ENCODE results near the gene MCAT. TPM values are rescaled to one million over a fixed set of nuclear protein-coding genes. Genes with fewer than 3 reads are reported as not detected.

MCAT gene
- total RNA-seq: 10 to 100 TPM; 33.5 to 39.0 (median 36.1) TPM

DNA sequence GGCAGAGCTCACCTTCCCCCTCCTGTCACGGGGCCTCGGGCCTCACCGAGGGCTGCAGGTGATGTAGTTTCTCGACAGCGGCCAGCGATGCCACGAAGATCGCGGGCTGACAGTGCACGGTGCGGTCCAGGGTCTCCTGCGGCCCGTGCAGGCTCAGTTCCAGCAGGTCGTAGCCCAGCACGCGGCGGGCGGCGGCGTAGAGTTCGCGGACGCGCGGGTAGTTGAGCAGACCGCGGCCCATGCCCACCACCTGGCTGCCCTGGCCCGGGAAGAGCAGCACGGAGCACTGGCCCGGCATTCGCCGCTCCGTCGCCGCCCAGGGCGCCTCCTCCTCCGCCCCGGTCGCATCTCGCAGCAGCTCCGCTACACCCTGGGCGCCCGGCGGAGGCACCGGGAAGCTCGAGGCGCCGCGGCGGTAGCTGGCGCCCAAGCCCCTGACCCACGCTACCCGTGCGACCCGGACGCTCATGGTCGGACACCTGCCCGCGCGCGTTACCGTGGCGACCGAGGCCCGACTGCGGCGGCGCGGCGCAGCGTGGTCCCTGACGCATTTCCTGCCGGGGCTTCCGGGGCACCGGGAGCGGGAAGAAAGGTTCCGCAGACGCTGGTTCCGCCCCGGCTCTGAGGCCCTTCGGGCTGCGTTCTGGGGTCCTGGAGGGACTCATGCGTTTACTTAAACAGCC is at the start of gene MCAT:
TSS of gene MCAT (minus strand) at position 519 of the 683 bp plus-strand sequence. CDS start at position 469, 50 bp downstream.
- ATAC-seq (peak; percentile 96 to 98), DNase-seq (peak; percentile 74)
- Mint-ChIP-seq H3K36me3 (ENCODE audit: insufficient read depth) (peaks cover 16% of the 10 kb centered on the region), H3K27me3 (ENCODE audit: low read depth) (no peaks in the 10 kb centered on the region), H3K4me3 (peak within 1 kb of the TSS; percentile 89), H3K9me3 (no peaks in the 10 kb centered on the region), H3K4me1 (ENCODE audit: low read depth) (peaks cover 25% of the 10 kb centered on the region)

- DNase-seq (no peak), ATAC-seq (no peak)
- H3K4me1 Mint-ChIP-seq (ENCODE audit: low read depth): peaks cover 8% of the 10 kb centered on the region
- H3K9me3 Mint-ChIP-seq: no peaks in the 10 kb centered on the region
- H3K27me3 Mint-ChIP-seq (ENCODE audit: low read depth): peaks cover 2% of the 10 kb centered on the region
- no peaks in the 10 kb centered on the region for H3K36me3 Mint-ChIP-seq (ENCODE audit: insufficient read depth)
- no peak overlapping the region for H3K4me3 Mint-ChIP-seq
These were observed 48.6 kb upstream of the MCAT start for GRCh38 chr22:43191831-43192230.

DNA sequence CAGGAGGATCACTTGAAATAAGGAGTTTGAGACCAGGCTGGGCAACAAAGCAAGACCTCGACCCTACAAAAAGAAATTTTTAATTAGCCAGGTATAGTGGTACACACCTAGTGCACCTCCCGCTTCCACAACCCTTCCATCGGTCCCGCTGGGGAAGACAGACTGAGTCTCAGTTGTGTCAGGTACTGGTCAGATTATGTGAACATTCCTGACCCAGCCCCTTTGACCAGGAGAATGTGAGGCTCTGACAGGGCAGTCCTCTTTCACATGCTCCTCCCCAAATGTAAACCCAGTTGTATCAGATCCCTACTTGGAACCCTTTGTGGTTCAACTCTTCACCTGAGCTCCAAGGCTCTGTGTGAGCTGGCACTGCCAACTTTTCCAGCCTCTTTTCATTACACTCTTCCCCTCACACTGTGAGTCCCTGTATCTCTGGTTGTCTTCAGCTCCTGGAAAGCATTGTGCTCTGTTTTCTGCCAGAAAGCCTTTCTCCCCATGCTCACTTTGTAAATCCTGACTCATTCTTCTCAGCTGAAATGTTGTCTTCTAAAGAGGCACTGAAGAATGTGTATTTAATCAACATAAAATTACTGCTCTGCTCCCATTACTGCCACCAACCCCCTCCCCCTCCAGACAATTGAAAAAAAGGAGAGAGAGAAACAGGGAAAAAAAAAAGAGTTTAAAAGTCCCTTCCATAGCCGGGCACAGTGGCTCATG is 45.8 kb upstream of the MCAT start:
- H3K4me3 Mint-ChIP-seq: peak overlapping the region; percentile 53

GRCh38 chr22:43187171-43188099 is 44.2 kb upstream of the MCAT start:
- Mint-ChIP-seq H3K4me3 (peak overlapping the region; percentile 84), H3K9me3 (no peaks in the 10 kb centered on the region), H3K36me3 (ENCODE audit: insufficient read depth) (peaks cover 6% of the 10 kb centered on the region), H3K27me3 (ENCODE audit: low read depth) (no peaks in the 10 kb centered on the region), H3K4me1 (ENCODE audit: low read depth) (peaks cover 23% of the 10 kb centered on the region)
- DNase-seq (peak; percentile 95), ATAC-seq (peak; percentile 93)

More for the DNA sequence above, 45.8 kb upstream of the MCAT start:
- ATAC-seq: no peak
- peaks cover 22% of the 10 kb centered on the region for H3K4me1 Mint-ChIP-seq (ENCODE audit: low read depth)
- no peak for DNase-seq
- no peaks in the 10 kb centered on the region for H3K9me3 Mint-ChIP-seq
- H3K27me3 Mint-ChIP-seq (ENCODE audit: low read depth): no peaks in the 10 kb centered on the region
- peaks cover 2% of the 10 kb centered on the region for H3K36me3 Mint-ChIP-seq (ENCODE audit: insufficient read depth)

DNA sequence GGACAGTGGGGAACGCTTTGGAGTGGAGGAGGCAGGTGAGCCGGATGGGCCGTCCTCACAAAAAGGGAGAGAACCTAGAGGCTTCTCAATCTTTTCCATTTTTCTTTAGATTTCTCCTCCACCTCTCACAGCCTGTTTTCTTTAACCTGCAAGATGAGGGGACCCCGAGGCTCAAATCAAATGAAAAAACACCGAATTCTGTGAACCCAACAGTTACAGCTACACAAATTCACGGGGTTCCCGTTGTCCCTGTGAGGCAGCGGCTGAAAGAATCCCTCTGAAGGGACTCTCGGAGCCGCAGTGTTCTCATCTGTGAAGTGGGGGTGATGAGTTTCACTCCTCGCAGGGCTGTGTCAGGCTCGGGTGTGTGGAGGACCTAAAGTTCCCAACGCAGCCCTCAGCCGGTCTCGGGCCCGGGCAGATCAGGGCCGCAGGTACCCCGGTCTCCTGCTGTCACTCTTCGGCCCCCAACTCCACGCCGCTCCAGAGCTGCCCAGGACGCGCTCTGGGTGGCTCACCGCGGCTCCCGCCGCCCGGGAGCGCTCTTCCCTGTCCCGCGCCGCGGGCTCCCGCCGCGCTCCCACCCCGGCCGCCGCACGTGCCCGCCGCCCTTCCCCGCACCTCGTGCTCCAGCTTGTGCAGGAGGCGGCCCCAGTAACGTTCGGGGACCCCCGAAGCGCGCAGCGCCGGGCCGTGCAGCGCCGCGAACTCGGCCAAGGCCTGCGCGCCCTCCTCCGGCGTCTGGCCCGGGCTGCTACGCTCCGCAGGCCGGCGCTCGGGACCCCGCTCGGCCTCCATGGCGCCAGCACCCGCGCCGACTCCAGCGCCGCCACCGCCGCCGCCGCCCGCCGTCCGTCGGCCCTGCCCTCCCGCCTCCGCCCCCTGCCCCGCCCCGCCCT is 43.3 kb upstream of the MCAT start, which contains the start of gene TTLL12:
TSS of gene TTLL12 (minus strand) at position 863 of the 899 bp plus-strand sequence. CDS start at position 798, 65 bp downstream.
- Mint-ChIP-seq H3K27me3 (ENCODE audit: low read depth) (no peaks in the 10 kb centered on the region), H3K9me3 (no peaks in the 10 kb centered on the region), H3K4me1 (ENCODE audit: low read depth) (peaks cover 25% of the 10 kb centered on the region), H3K36me3 (ENCODE audit: insufficient read depth) (peaks cover 8% of the 10 kb centered on the region), H3K4me3 (peak within 1 kb of the TSS; percentile 86)
- ATAC-seq: peak; percentile 55 to 62
- peak; percentile 43 for DNase-seq

GRCh38 chr22:43185860-43186261 is 42.7 kb upstream of the MCAT start:
- Mint-ChIP-seq H3K36me3 (ENCODE audit: insufficient read depth) (peaks cover 11% of the 10 kb centered on the region), H3K4me1 (ENCODE audit: low read depth) (peaks cover 25% of the 10 kb centered on the region), H3K27me3 (ENCODE audit: low read depth) (no peaks in the 10 kb centered on the region), H3K9me3 (no peaks in the 10 kb centered on the region), H3K4me3 (peak overlapping the region; percentile 86)
- DNase-seq (no peak), ATAC-seq (no peak)

GRCh38 chr22:43183496-43184277 is 40.5 kb upstream of the MCAT start:
- H3K4me3 Mint-ChIP-seq: peak overlapping the region; percentile 61
- H3K27me3 Mint-ChIP-seq (ENCODE audit: low read depth): no peaks in the 10 kb centered on the region
- ATAC-seq: no peak
- H3K36me3 Mint-ChIP-seq (ENCODE audit: insufficient read depth): peaks cover 18% of the 10 kb centered on the region
- peaks cover 23% of the 10 kb centered on the region for H3K4me1 Mint-ChIP-seq (ENCODE audit: low read depth)
- DNase-seq: no peak
- no peaks in the 10 kb centered on the region for H3K9me3 Mint-ChIP-seq

DNA sequence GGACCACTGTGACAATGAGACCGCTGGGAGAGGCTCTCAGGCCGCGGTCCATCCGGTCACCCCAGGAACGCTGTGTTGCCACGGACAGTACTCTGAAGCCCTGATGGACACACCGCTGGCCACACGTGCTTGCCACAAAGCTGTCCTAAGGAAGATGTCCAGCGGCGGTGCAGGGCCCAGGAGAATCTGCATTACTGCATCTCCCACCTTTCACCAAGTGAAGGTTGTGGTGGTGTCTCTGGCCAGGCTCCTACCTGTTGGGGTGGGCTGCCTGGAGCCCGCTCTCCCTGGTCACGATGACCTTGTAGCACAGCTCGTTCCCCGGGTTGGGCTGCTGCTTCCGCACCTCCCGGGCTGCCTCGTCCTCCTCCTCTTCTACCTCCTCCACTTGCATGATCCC is 39.5 kb upstream of the MCAT start:
- peaks cover 19% of the 10 kb centered on the region for H3K4me1 Mint-ChIP-seq (ENCODE audit: low read depth)
- DNase-seq (no peak), ATAC-seq (no peak)
- no peaks in the 10 kb centered on the region for H3K9me3 Mint-ChIP-seq
- no peaks in the 10 kb centered on the region for H3K27me3 Mint-ChIP-seq (ENCODE audit: low read depth)
- peaks cover 21% of the 10 kb centered on the region for H3K36me3 Mint-ChIP-seq (ENCODE audit: insufficient read depth)
- no peak overlapping the region for H3K4me3 Mint-ChIP-seq

- no peak for DNase-seq
- H3K4me3 Mint-ChIP-seq: no peak overlapping the region
- no peaks in the 10 kb centered on the region for H3K27me3 Mint-ChIP-seq (ENCODE audit: low read depth)
- H3K36me3 Mint-ChIP-seq (ENCODE audit: insufficient read depth): peaks cover 21% of the 10 kb centered on the region
- no peaks in the 10 kb centered on the region for H3K9me3 Mint-ChIP-seq
- ATAC-seq: no peak
- peaks cover 17% of the 10 kb centered on the region for H3K4me1 Mint-ChIP-seq (ENCODE audit: low read depth)
These were observed 38.9 kb upstream of the MCAT start for GRCh38 chr22:43182118-43182517.

DNA sequence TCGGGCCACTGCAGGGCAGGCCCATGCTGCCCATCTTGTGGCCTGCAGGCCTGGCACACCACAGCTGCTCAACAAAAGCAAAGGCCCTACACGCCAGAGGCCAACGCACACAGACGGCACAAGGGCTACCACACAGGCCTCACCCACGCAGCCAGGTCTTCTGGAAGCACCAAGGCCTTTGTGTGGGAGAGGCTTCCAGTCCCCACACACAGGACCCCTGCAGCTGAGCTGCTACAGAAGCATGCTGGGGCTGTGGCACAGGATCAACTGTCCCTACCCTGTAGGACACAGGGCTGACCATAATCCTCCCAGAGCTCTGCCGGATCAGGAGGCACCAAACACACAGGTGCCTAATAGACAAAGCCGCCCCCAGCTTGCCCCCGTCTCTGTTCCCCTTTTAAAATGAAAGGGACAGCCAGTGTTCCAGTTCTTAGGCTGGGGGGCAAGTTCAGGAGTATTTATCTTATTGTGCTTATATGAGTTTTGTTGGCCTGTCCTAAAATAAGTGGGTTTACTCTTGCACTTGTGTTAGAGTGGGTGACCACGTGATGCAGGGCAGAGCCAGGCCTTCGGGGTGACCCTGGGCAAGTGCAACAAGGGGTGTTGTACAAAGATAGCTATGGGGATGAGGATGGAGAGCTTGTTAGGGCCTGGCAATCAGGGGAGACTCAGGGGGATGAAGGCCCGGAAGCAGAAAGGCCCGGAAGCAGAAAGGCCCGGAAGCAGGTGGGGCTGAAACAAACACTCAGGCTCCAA is 38.3 kb upstream of the MCAT start:
- H3K4me1 Mint-ChIP-seq (ENCODE audit: low read depth): peaks cover 17% of the 10 kb centered on the region
- no peaks in the 10 kb centered on the region for H3K9me3 Mint-ChIP-seq
- DNase-seq: no peak
- no peak overlapping the region for H3K4me3 Mint-ChIP-seq
- peaks cover 21% of the 10 kb centered on the region for H3K36me3 Mint-ChIP-seq (ENCODE audit: insufficient read depth)
- H3K27me3 Mint-ChIP-seq (ENCODE audit: low read depth): no peaks in the 10 kb centered on the region
- ATAC-seq: no peak

DNA sequence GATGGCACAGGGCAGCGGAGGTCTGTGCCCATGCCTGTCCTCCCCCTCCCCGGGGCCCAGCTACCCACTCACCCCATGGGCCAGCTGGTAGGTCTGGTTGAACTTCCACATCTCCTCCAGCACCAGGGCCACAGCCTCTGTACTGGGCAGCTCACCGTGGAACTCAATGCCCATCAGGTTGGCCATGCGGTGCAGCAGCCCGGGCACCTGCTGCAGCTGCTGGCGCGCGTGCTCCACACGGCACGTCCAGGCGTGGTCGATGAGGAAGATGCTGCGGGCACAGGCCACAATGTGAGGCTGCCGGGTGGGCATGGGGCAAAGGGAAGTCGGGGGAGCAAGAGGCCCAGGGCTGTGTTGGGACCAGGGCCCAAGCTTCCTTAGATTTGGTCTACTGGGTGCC is 37.5 kb upstream of the MCAT start:
- Mint-ChIP-seq H3K9me3 (no peaks in the 10 kb centered on the region), H3K36me3 (ENCODE audit: insufficient read depth) (peaks cover 21% of the 10 kb centered on the region), H3K4me3 (no peak overlapping the region), H3K27me3 (ENCODE audit: low read depth) (no peaks in the 10 kb centered on the region), H3K4me1 (ENCODE audit: low read depth) (peaks cover 15% of the 10 kb centered on the region)
- no peak for ATAC-seq
- no peak for DNase-seq

DNA sequence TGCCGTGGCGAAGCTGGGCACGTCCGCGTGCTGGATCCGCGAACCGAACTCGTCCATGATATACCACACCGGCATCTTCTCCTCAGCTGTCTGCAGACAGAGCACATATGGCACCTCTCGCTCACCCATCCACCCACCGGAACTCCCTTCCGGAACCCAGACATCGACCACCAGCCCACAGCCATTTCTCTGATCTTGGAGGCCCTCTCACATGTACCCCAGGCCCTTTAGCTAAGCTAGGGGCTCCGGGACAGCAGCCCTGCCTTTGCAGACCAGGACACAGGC is 36.7 kb upstream of the MCAT start:
- H3K4me3 Mint-ChIP-seq: no peak overlapping the region
- H3K27me3 Mint-ChIP-seq (ENCODE audit: low read depth): no peaks in the 10 kb centered on the region
- DNase-seq (no peak), ATAC-seq (no peak)
- H3K4me1 Mint-ChIP-seq (ENCODE audit: low read depth): peaks cover 10% of the 10 kb centered on the region
- H3K9me3 Mint-ChIP-seq: no peaks in the 10 kb centered on the region
- peaks cover 21% of the 10 kb centered on the region for H3K36me3 Mint-ChIP-seq (ENCODE audit: insufficient read depth)

Data from activated T-cell treated with anti-CD3 and anti-CD28 coated beads, Interleukin-2, amount 50 U/mL, for 4 hours (primary cell).